NCI-H524 treated with DMSO at 0.1 percent for 48 hours (cell line): Measurements from ENCODE around the gene ASIC2.

Source experiments
- DNase-seq: peaks from one replicate; lab custom pipeline; 2025; lab: John Stamatoyannopoulos, UW

Gene ASIC2

GRCh38 chr17:33242375-33243124 lies 50.5 kb downstream of the ASIC2 start:
- DNase-seq, result no peak

- DNase-seq, result no peak
Observed at GRCh38 chr17:33241390-33241789, 51.7 kb downstream of the ASIC2 start.

- no peak for DNase-seq
Observed at GRCh38 chr17:33240362-33240761, 52.7 kb downstream of the ASIC2 start.

- DNase-seq, result no peak
Observed at GRCh38 chr17:33239702-33240101, 53.4 kb downstream of the ASIC2 start.

GRCh38 chr17:33234930-33235685 lies 58.0 kb downstream of the ASIC2 start:
- no peak for DNase-seq

GRCh38 chr17:33234233-33234632 lies 58.9 kb downstream of the ASIC2 start:
- no peak for DNase-seq

GRCh38 chr17:33233811-33234177 lies 59.3 kb downstream of the ASIC2 start:
- no peak for DNase-seq

- DNase-seq, result no peak
Observed at GRCh38 chr17:33229499-33229898, 63.6 kb downstream of the ASIC2 start.

GRCh38 chr17:33229028-33229427 lies 64.1 kb downstream of the ASIC2 start:
- no peak for DNase-seq

- DNase-seq, result no peak
Observed at GRCh38 chr17:33228548-33228947, 64.5 kb downstream of the ASIC2 start.

GRCh38 chr17:33227911-33228310 lies 65.2 kb downstream of the ASIC2 start:
- no peak for DNase-seq

- no peak for DNase-seq
Observed at GRCh38 chr17:33225994-33226393, 67.1 kb downstream of the ASIC2 start.

- DNase-seq, result no peak
Observed at GRCh38 chr17:33225509-33225908, 67.6 kb downstream of the ASIC2 start.

- no peak for DNase-seq
Observed at GRCh38 chr17:33220036-33220435, 73.1 kb downstream of the ASIC2 start.

GRCh38 chr17:33218698-33219601 lies 74.1 kb downstream of the ASIC2 start:
- DNase-seq, result no peak

- DNase-seq, result no peak
Observed at GRCh38 chr17:33217891-33218290, 75.2 kb downstream of the ASIC2 start.

- no peak for DNase-seq
Observed at GRCh38 chr17:33214996-33215395, 78.1 kb downstream of the ASIC2 start.

- DNase-seq, result peak; percentile 44
Observed at GRCh38 chr17:33210285-33210684, 82.8 kb downstream of the ASIC2 start.

- no peak for DNase-seq
Observed at GRCh38 chr17:33209671-33210070, 83.4 kb downstream of the ASIC2 start.

- no peak for DNase-seq
Observed at GRCh38 chr17:33207231-33207630, 85.9 kb downstream of the ASIC2 start.

GRCh38 chr17:33205552-33205951 lies 87.5 kb downstream of the ASIC2 start:
- DNase-seq, result no peak

GRCh38 chr17:33204701-33205100 lies 88.4 kb downstream of the ASIC2 start:
- DNase-seq, result no peak

GRCh38 chr17:33204156-33204555 lies 88.9 kb downstream of the ASIC2 start:
- no peak for DNase-seq
